HG03354 (cell line): ENCODE data around the gene ABR.
"Not testable (repeated sequence)": the region's sequence is repeated elsewhere in the genome, so short reads cannot be mapped to it uniquely, and the experiment has no call there.

Experiments used
- ATAC-seq: cut with Tn5 transposase; IDR thresholded peaks from one replicate; pipeline ENCODE4 v1.9.1; 2021; ENCODE audit warnings: mild to moderate bottlenecking; ENCODE audit not compliant: unreplicated experiment, poor library complexity, severe bottlenecking

Gene ABR

DNA sequence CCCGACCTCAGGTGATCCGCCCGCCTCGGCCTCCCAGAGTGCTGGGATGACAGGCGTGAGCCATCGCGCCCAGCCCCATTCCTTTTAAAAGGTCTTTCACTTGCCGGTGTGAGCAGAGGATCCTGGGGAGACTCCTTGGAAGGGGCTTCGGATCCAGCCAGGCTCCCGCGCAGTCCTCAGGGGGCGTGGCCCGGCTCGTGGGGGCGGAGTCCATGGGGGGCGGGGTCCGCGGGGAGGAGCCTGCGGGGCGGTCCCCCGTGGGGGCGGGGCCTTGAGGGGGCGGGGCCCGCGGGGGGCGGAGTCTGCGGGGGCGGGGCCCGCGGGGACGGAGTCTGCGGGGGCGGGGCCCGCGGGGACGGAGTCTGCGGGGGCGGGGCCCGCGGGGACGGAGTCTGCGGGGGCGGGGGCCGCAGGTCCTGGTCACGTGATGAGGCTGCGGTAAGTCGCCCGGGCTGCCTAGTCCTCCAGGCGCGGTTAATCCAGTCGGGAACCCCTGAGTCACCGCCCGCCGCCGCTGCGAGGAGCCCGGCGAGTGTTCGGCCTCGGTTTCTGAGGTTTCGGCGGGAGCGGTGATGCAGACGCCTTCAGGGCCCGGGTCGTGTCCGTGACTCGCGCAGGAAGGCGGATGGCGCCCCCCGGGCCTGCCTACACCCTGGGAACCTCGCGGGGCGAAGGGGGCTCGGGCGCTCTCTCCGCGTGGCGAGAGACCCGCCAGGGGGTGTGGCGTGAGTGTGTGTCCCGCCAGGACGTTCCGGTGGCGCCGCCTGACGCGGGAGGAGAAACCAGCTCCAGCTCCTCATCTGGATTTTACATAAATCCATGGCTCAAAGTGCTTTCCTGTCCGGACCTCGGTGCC lies 23.6 kb upstream of the ABR start:
- ATAC-seq, result no peak

GRCh38 chr17:1202291-1202690 lies 22.5 kb upstream of the ABR start:
- no peak for ATAC-seq

GRCh38 chr17:1201132-1201702 lies 21.4 kb upstream of the ABR start:
- ATAC-seq, result no peak

- not testable (repeated sequence) for ATAC-seq
Observed at GRCh38 chr17:1199271-1199743, 19.5 kb upstream of the ABR start.

DNA sequence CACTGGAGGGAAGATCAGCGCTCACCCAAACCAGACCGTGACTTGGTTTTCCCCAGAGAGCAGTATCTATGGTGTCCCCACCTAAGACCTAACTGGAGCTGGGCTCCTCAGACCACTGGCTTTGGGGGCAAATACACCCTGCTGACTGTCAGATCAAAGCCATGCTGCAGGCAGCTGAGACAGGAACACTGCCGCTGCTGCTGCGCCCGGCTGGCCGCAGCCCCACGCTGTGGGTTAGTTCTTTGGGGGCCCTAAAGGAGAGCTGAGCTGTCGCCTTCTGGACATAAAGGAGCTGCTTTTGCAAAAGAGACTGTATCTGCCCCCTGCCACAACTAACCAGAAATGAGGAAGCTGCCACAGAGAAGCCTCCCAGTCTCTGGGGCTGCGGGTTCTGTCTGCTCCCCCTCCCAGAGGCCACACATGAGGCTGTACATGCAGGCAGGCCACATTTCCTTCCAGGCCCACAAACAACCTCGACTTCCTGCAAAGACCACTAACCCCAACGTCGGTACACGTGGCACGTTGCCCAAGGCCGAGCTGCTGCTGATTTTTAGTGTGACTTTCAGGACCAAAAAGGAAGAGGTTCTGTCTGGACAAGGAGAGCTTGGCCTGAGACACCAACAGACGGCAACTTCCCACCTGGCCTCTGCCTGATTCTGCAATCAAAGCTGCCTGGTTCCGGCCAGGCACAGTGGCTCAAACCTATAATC lies 18.2 kb upstream of the ABR start:
- ATAC-seq, result peak; percentile 55

- no peak for ATAC-seq
Observed at GRCh38 chr17:1197379-1197778, 17.6 kb upstream of the ABR start.

DNA sequence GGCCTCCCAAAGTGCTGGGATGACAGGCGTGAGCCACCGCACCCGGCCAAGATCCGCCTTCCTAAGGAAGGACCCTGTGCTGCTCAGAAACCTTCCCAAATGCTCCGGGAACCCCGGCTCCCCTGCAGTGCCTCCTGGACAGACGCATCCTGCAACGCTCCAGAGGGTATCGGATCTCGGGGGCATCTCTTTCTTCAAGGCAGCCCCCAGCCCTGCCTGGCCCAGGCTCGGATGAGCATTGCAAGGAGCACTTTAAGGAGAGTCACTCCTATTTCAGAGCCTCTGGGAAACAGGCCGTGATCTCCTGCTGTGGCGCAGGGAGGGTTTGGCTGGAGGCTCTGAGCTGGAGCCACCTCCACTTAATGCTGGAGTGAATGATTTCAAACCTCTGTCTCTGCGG lies 17.2 kb upstream of the ABR start:
- ATAC-seq, result no peak

DNA sequence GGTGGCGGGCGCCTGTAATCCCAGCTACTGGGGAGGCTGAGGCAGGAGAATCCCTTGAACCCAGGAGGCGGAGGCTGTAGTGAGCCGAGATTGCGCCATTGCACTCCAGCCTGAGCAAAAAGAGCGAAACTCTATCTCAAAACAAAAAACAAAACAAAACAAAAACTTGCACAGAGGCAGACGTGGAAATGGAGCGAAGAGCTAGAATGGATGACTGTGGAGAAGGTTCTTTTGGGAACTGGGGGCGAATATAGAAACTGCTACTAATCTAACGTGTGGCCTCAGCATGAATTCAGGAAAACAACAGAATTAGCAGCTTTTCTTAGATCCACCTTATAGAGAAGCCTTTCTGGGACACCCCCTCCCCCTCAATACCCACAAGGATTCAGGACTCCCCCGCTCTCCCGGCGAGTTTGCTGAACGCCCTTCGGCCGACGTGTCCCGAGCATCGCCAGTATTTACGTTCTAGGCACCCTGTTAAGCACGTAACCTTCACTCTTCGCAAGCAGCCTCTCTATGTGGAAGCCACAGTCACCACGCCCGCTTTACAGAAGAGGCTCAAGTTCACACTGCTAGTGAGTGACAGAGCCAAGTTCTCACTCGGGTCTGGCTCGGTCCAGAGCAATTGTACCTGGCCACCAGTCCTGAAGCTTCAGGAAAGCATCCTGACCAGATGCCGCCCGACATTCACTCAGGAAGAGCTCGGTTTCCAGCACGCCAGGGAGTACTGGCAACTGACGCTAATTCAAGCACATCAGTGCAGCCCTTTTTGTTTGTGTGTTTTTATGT lies 13.3 kb upstream of the ABR start:
- no peak for ATAC-seq

- ATAC-seq, result no peak
Observed at GRCh38 chr17:1190751-1191331, 11.1 kb upstream of the ABR start.

DNA sequence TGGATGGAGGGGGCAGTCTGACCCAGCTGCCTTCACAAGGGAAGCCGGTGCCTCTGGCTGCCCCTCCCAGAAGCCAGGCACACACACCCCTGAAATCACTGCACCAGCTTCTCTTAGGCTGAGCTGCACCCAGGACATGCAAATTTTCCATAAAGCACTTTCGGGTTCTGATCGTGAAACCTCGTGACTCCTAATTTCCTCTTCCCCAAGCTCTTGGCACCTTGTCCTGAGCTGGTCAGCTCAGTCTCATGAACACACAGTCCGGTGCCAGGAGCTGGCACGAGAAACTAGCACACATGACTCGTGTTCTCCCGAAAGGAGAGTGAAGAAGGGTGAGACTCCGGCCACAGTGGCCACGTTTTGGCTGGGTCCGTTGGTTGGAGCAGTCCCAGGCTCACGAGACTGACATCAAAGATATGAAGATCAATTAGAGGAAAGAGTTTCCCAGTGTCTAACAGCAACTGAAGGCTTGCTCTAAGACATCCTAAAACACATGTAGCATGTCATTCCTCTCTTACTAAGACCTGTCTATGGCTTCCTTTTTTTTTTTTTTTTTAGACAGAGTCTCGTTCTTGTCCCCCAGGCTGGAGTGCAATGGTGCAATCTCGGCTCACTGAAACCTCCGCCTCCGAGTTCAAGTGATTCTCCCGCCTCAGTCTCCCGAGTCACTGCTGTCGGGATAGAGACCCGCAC lies 9.2 kb upstream of the ABR start:
- ATAC-seq, result no peak

GRCh38 chr17:1186923-1187771 lies 7.4 kb upstream of the ABR start:
- ATAC-seq, result peak; percentile 36

GRCh38 chr17:1186214-1186820 lies 6.5 kb upstream of the ABR start:
- ATAC-seq, result no peak

DNA sequence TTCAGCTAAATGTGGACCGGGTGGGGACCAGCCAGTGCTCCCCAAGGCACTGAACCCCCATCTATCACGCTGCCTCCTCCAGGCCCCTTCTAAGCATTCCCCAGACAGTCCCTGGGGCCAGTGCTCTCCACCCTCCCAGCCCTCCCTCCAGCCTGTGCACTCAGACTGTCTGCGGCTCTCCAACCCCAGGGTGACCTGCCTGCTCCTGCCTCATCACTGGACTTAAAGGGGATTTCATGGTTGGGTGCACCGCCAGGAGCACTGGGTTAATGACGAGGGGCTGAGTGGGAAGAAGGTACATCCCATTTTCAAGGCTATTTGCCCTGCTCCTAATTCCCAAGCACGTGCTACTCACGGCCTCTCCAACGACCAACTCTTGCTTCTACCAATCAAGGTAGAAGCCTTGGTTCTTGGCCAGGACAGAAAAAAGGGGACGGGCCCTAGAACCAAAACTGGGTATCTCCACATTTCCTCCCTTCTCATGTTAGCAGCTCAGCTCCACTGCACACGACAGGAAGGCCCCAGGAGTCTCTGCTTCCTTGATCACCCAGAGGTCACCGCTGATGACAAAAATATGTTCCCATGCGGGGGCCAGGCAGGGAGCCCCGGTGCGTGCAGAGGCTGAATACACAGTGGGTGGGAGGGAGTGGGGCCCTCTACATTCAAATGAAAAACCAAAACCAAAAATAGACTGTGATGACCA lies 3.5 kb upstream of the ABR start:
- peak; percentile 40 for ATAC-seq

DNA sequence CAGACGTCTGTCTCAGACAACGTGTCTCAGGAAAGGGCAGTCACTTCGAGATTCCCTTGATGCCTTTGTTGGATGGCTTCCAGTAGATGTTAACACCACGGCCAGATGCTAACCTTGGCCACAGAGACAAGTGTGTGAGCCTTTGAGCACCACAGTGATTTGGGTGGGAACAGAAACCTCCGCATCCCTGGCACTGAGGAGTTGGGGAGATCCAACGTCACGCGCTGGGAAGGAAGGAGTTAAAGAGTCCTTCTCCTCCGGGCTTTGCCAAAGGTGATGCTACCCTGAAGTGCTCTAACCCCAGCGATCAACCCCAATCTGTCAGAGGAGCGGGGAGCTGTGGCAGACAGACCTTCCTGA lies 3.0 kb upstream of the ABR start:
- no peak for ATAC-seq

GRCh38 chr17:1181753-1182137 lies 2.0 kb upstream of the ABR start:
- ATAC-seq, result no peak

DNA sequence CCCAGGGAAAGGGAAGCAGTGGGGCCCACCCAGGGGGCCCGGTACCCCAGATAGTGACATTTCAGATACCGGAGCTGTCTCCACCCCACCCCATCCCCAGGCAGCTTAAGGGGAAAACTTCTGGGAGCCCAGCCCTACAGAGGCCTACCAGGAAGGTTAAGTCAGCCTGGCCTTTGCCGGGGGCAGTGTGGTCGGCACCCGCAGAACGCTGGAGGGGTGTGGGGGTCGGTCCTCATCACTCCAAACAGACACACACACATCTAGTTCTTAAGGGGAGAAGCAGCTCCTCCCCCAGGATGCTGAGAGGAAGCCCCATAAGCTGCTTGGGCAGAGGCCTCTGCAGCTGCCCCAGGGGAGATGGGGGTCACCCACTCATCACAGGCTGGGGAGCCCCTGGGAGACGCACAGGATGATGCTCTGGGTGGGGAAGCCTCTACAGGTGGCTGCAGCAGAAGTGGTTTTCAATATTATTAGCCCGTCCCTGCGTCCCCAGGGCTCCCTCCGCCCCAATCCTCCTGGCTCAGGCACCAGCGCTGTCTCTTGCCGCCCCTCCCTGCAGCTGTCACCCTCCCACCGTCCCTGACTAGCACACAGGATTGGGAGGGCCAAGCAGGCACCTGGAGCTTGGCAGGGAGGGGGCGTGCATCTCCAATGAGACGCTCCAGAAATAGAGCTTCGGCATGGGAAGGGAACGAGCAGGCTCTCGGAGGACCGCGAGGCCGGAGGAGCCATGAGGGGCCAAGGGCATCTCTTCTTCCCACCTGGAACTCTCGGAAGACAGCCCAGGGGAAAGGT lies 1.4 kb upstream of the ABR start:
- peak; percentile 50 for ATAC-seq
